ENCODE results near the gene HM13.

HM13 gene

GRCh38 chr20:31580706-31581105 lies 66.5 kb downstream of the HM13 start:
- H3K4me3 ChIP-seq (ENCODE audit: low read depth, low read length), result no peak overlapping the region
- no peak for DNase-seq (ENCODE audit: low read depth)

GRCh38 chr20:31581391-31581790 lies 67.1 kb downstream of the HM13 start:
- DNase-seq (ENCODE audit: low read depth), result no peak
- TF ChIP-seq MYC (IDR thresholded peaks at IDR 0.05; ENCODE audit: low read depth, low read length) (no peak), POLR2A (IDR thresholded peaks at IDR 0.05; ENCODE audit: extremely low read depth, insufficient read length) (no peak)
- TF ChIP-seq, protein P1, sequence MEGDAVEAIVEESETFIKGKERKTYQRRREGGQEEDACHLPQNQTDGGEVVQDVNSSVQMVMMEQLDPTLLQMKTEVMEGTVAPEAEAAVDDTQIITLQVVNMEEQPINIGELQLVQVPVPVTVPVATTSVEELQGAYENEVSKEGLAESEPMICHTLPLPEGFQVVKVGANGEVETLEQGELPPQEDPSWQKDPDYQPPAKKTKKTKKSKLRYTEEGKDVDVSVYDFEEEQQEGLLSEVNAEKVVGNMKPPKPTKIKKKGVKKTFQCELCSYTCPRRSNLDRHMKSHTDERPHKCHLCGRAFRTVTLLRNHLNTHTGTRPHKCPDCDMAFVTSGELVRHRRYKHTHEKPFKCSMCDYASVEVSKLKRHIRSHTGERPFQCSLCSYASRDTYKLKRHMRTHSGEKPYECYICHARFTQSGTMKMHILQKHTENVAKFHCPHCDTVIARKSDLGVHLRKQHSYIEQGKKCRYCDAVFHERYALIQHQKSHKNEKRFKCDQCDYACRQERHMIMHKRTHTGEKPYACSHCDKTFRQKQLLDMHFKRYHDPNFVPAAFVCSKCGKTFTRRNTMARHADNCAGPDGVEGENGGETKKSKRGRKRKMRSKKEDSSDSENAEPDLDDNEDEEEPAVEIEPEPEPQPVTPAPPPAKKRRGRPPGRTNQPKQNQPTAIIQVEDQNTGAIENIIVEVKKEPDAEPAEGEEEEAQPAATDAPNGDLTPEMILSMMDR (IDR thresholded peaks at IDR 0.05; ENCODE audit: low read depth, low read length), result no peak
- TF ChIP-seq, protein P2, sequence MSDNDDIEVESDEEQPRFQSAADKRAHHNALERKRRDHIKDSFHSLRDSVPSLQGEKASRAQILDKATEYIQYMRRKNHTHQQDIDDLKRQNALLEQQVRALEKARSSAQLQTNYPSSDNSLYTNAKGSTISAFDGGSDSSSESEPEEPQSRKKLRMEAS (IDR thresholded peaks at IDR 0.05; ENCODE audit: low read depth, low read length), result no peak
- H3K4me3 ChIP-seq (ENCODE audit: low read depth, low read length), result no peak overlapping the region

More at GRCh38 chr20:31580706-31581105, 66.5 kb downstream of the HM13 start:
- no peak for TF ChIP-seq POLR2A (IDR thresholded peaks at IDR 0.05; ENCODE audit: extremely low read depth, insufficient read length)
- TF ChIP-seq, protein P2 (IDR thresholded peaks at IDR 0.05; ENCODE audit: low read depth, low read length), result no peak
- TF ChIP-seq MYC (IDR thresholded peaks at IDR 0.05; ENCODE audit: low read depth, low read length), result no peak
- TF ChIP-seq, protein P1 (IDR thresholded peaks at IDR 0.05; ENCODE audit: low read depth, low read length), result no peak

- no peak overlapping the region for H3K4me3 ChIP-seq (ENCODE audit: low read depth, low read length)
- DNase-seq (ENCODE audit: low read depth), result peak; percentile 54
- TF ChIP-seq POLR2A (IDR thresholded peaks at IDR 0.05; ENCODE audit: extremely low read depth, insufficient read length) (no peak), MYC (IDR thresholded peaks at IDR 0.05; ENCODE audit: low read depth, low read length) (no peak)
- TF ChIP-seq, protein P1 (IDR thresholded peaks at IDR 0.05; ENCODE audit: low read depth, low read length), result no peak
- TF ChIP-seq, protein P2 (IDR thresholded peaks at IDR 0.05; ENCODE audit: low read depth, low read length), result no peak
These were observed 73.5 kb downstream of the HM13 start for GRCh38 chr20:31587545-31588389.

DNA sequence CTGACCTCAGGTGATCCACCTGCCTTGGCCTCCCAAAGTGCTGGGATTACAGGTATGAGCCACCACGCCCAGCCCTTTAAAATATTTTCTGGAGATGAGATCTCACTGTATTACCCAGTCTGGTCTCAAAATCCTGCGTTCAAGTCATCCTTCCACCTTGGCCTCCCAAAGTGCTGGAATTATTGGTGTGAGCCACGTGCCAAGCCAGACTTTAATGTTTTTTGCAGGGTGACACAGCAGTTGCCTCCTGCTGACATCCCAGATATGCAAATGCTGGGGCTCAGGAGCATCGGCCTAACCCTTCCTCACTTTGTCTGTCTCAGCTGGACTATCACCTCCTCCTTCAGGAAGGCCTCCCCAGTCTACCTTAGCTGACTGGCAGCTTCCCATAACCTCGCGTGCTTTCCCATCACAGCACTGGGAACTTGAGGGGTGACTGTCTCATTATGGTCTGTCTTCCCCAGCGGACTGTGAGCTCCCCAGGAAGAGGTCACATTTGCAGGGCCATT lies 76.5 kb downstream of the HM13 start:
- no peak for TF ChIP-seq POLR2A (IDR thresholded peaks at IDR 0.05; ENCODE audit: extremely low read depth, insufficient read length)
- TF ChIP-seq, protein P1 (IDR thresholded peaks at IDR 0.05; ENCODE audit: low read depth, low read length), result no peak
- TF ChIP-seq, protein P2 (IDR thresholded peaks at IDR 0.05; ENCODE audit: low read depth, low read length), result no peak
- no peak for TF ChIP-seq MYC (IDR thresholded peaks at IDR 0.05; ENCODE audit: low read depth, low read length)
- DNase-seq (ENCODE audit: low read depth), result no peak
- H3K4me3 ChIP-seq (ENCODE audit: low read depth, low read length), result no peak overlapping the region

GRCh38 chr20:31593221-31594001 lies 79.2 kb downstream of the HM13 start:
- no peak overlapping the region for H3K4me3 ChIP-seq (ENCODE audit: low read depth, low read length)
- peak; percentile 44 for DNase-seq (ENCODE audit: low read depth)
- TF ChIP-seq, protein P1 (IDR thresholded peaks at IDR 0.05; ENCODE audit: low read depth, low read length), result no peak
- TF ChIP-seq POLR2A (IDR thresholded peaks at IDR 0.05; ENCODE audit: extremely low read depth, insufficient read length) (no peak), MYC (IDR thresholded peaks at IDR 0.05; ENCODE audit: low read depth, low read length) (no peak)
- TF ChIP-seq, protein P2 (IDR thresholded peaks at IDR 0.05; ENCODE audit: low read depth, low read length), result no peak

Data from NB4 (cell line).